Cardiac fibroblast (primary cell): ENCODE data around the gene KDM2A.

Experiments
- DNase-seq, 2 donors: peaks; one replicate each; pipeline versions ENCODE4 v3.0.0 to v3.0.0-alpha.2; 2010; ENCODE audit warnings: low read depth in 2 of 2
- H3K4me3 ChIP-seq, 2 donors: replicated peaks in 1 of 2; 1 replicate in 1 of 2; 2 replicates in 1 of 2; pipeline ENCODE4 v1.5.1; 2011; ENCODE audit warnings: low read depth in 2 of 2, low read length in 2 of 2, mild to moderate bottlenecking in 2 of 2, moderate library complexity in 1 of 2
- TF ChIP-seq, protein P1 (sequence below): IDR thresholded peaks from one replicate; pipeline ENCODE4 v1.5.1; 2011; ENCODE audit warnings: low read depth, mild to moderate bottlenecking, low read length, inconsistent platforms

The KDM2A gene

GRCh38 chr11:67268081-67268961 is 149.3 kb downstream of the KDM2A start:
- TF ChIP-seq, protein P1, sequence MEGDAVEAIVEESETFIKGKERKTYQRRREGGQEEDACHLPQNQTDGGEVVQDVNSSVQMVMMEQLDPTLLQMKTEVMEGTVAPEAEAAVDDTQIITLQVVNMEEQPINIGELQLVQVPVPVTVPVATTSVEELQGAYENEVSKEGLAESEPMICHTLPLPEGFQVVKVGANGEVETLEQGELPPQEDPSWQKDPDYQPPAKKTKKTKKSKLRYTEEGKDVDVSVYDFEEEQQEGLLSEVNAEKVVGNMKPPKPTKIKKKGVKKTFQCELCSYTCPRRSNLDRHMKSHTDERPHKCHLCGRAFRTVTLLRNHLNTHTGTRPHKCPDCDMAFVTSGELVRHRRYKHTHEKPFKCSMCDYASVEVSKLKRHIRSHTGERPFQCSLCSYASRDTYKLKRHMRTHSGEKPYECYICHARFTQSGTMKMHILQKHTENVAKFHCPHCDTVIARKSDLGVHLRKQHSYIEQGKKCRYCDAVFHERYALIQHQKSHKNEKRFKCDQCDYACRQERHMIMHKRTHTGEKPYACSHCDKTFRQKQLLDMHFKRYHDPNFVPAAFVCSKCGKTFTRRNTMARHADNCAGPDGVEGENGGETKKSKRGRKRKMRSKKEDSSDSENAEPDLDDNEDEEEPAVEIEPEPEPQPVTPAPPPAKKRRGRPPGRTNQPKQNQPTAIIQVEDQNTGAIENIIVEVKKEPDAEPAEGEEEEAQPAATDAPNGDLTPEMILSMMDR, result no peak
- DNase-seq, result no peak
- H3K4me3 ChIP-seq, result peak overlapping the region; percentile 85 to 91

DNA sequence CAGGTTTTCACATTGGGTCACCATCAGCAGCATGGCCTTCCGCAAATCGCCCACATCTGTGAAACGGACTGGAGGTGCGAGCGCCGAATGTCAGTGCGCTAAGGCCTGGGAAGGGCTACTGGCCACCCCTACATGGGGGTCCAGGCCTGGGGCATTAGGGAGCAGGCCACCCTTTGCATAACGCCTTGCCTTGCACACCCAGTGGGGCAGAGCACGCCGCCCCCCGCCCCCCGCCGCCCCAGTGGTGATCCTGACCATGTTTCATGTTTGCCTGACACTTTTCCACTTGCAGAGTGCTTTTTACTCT is 149.9 kb downstream of the KDM2A start:
- TF ChIP-seq, protein P1, result no peak
- no peak for DNase-seq
- H3K4me3 ChIP-seq, result no peak overlapping the region

- no peak for DNase-seq
- TF ChIP-seq, protein P1, result no peak
- peak overlapping the region; percentile 17 to 28 for H3K4me3 ChIP-seq
These were observed 150.6 kb downstream of the KDM2A start for GRCh38 chr11:67269401-67270255.

DNA sequence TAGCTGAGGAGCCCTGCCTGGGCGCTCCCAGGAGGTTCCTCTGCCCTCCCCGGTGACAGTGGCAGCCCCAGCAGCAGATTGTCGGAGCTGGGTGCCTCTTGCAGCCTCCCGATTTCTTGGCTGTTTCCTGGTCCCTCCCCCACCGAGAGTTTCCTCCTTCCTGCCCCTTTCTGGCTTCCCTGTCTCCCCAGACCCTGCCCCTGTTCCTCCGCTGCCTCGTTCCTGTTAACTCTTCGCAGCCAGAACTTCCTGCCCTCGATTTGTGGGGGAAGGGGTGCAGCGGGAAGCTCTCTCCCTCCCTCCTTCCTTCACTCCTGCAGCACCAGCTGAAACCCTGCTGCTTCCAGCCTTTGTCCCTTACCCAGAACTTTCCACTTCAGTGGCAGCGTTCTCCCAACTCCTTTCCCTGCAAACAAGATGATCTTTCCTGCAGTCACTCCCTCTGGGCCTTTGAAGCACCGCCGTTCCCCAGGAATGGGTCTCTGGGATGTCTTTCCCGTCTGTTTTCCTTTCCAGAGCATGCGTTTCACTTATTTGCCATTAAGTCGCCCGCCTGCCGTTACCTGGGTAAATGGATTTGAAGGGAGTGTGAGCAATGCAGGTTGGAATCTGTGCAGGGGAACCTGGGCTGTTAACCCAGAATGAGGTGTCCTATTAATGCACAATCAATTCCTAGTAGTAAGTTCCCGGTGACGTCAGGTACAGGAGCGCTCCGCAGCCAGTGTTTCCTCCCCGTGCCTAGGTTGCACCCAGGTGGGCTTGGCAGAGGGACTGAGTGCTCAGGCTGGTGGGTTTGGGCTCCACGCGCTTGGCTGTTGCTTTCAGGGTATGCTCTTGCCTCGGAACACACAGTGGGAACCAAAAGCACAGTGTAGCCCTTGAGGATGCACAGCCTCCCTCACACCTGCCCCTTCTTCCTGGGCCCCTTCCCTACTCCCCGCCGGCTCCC is 151.5 kb downstream of the KDM2A start:
- peak in 1 of 2 donors; percentile 45 for DNase-seq
- TF ChIP-seq, protein P1, result no peak
- peak overlapping the region; percentile 17 to 28 for H3K4me3 ChIP-seq

DNA sequence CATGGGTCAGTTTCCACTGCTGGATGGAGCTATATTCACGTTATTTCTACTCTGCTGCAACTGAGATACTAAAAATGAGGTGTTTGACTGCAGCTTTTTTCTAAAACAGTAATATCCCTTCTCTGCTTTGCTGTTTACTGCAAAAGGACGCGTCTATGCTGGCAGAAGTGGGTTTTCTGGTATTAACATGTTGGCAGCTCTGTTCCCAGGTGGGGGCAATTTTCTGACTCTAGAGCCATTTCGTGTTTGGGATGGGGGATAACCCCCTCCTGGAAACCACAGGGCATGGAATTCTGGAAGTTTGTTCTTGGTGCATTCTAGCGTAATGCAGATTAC is 152.1 kb downstream of the KDM2A start:
- no peak overlapping the region for H3K4me3 ChIP-seq
- TF ChIP-seq, protein P1, result no peak
- no peak for DNase-seq

GRCh38 chr11:67271541-67272284 is 152.7 kb downstream of the KDM2A start:
- TF ChIP-seq, protein P1, result no peak
- no peak for DNase-seq
- no peak overlapping the region for H3K4me3 ChIP-seq
